Body of pancreas (tissue), 4 donors: ENCODE data around the gene RPRD1B. TPM values are rescaled to one million over a fixed set of nuclear protein-coding genes. Genes with fewer than 3 reads are reported as not detected.

ENCODE experiments used
- ATAC-seq: fragments of 150-250 bp; one replicate; pipeline ENCODE4 v1.9.1; 2016
- DNase-seq, 4 donors: peaks; one replicate each; pipeline ENCODE4 v3.0.0-alpha.2; 2019
- H3K27ac ChIP-seq, 4 donors: fragments of 200-600 bp; sonication (generic); 1 replicate in 3 of 4; 2 replicates in 1 of 4; pipeline versions ENCODE4 v1.5.1 to v1.6.1; 2016 to 2019; ENCODE audit warnings: mild to moderate bottlenecking in 1 of 4, mixed read lengths in 1 of 4, moderate library complexity in 1 of 4
- H3K27me3 ChIP-seq, 2 donors: fragments of 200-600 bp; sonication (generic); one replicate each; pipeline ENCODE4 v1.6.0; 2016; ENCODE audit warnings: mild to moderate bottlenecking in 1 of 2
- H3K36me3 ChIP-seq, 2 donors: fragments of 200-600 bp; sonication (generic); replicated peaks in 1 of 2; 2 replicates each; pipeline ENCODE4 v1.5.1; 2016; ENCODE audit warnings: low read depth in 2 of 2; ENCODE audit not compliant: insufficient read depth in 1 of 2
- H3K4me1 ChIP-seq: fragments of 200-600 bp; sonication (generic); one replicate; pipeline ENCODE4 v1.6.0; 2016
- H3K4me3 ChIP-seq, 2 donors: fragments of 200-600 bp; sonication (generic); 1 replicate in 1 of 2; 2 replicates in 1 of 2; pipeline ENCODE4 v1.5.1; 2016 to 2019
- H3K9me3 ChIP-seq, 3 donors: fragments of 200-600 bp; sonication (generic); 1 replicate in 2 of 3; 2 replicates in 1 of 3; pipeline ENCODE4 v1.5.1; 2016
- CTCF ChIP-seq, 7 experiments: fragments of 450-650 bp in 4 of 7; fragments of 200-600 bp in 3 of 7; sonication (generic) in 3 of 7; IDR thresholded peaks; one replicate each; pipeline ENCODE4 v1.5.1; 2016 to 2019; ENCODE audit warnings: antibody characterized with exemption in 7 of 7
- POLR2A ChIP-seq, 3 donors: fragments of 450-650 bp; IDR thresholded peaks; one replicate each; pipeline ENCODE4 v1.6.1; 2016; ENCODE audit warnings: antibody characterized with exemption in 3 of 3, mild to moderate bottlenecking in 2 of 3
- WGBS, 2 donors: methylation state at CpG; one replicate each; pipeline ENCODE4 v1.1.5; 2017; 5-methylcytosine and 5-hydroxymethylcytosine counted together
- intact Hi-C: fragments of 100-400 bp; cut with DNase I; formaldehyde crosslinking; loops from one replicate; pipeline ENCODE4 v1.15.1; 2023
- total RNA-seq, 2 donors: library from RNA; depleted of rRNA; stranded (reverse); fragments of >200 nt; gene quantifications; one replicate each; pipeline ENCODE4 v1.1.0, GENCODE V29; 2016

Gene RPRD1B
- total RNA-seq, 2 donors from 2014 or later, result 8.8 to 12.5 TPM

GRCh38 chr20:38111366-38112232, 78.1 kb downstream of the RPRD1B start:
- TF ChIP-seq POLR2A (IDR thresholded peaks at IDR 0.05) (no peak), CTCF (IDR thresholded peaks at IDR 0.05) (no peak)
- Histone ChIP-seq H3K27me3 (no peaks in the 10 kb centered on the region), H3K36me3 (no peaks in the 10 kb centered on the region), H3K4me1 (peaks cover 13% of the 10 kb centered on the region), H3K27ac (no peak overlapping the region), H3K4me3 (no peak overlapping the region), H3K9me3 (no peaks in the 10 kb centered on the region)
- 74 to 89% methylated on average over 8 of the region's 8 CpGs for WGBS, 2 donors
- intact Hi-C loops, result no loop called here
- ATAC-seq, result no peak
- DNase-seq, result no peak

DNA sequence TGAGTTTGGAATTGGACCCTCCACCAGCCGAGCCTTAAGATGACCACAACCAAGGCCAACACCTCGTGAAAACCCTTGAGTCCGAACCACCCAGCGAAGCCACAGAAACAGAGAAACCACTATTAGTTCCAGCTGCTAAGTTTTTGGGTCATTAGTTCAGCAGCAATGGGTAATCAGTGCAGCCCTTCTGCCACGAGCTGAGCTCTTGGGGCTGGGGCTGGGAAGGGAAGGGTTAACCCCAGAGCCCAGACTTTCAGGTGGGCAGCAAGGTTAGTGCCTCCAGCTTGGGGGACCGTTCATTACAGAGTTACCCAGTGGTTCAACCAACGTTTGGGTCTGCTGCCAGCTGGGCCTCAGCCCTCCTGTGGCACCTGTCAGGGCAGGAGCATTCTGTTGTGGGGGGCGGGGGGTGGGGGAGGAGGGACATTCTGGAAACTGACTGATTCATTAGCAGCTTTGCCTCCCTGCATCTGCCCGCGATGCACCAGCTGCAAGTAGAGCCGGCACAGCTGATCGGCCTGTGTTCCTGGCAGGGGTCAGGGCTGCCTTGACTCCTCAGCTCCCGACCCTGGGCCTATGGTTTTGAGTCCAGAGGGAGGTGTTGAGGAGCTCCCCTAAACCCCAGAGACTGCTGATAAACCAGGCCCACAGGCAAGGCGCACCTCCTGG, 78.8 kb downstream of the RPRD1B start:
- no peak for TF ChIP-seq CTCF (IDR thresholded peaks at IDR 0.05)
- no peak for TF ChIP-seq POLR2A (IDR thresholded peaks at IDR 0.05)
- Histone ChIP-seq H3K27ac (no peak overlapping the region), H3K9me3 (no peaks in the 10 kb centered on the region), H3K4me1 (peaks cover 13% of the 10 kb centered on the region), H3K36me3 (no peaks in the 10 kb centered on the region), H3K27me3 (no peaks in the 10 kb centered on the region), H3K4me3 (no peak overlapping the region)
- 83% methylated on average over 4 to 14 of the region's 14 CpGs for WGBS, 2 donors
- DNase-seq, result no peak
- ATAC-seq, result no peak
- intact Hi-C loops, result no loop called here

DNA sequence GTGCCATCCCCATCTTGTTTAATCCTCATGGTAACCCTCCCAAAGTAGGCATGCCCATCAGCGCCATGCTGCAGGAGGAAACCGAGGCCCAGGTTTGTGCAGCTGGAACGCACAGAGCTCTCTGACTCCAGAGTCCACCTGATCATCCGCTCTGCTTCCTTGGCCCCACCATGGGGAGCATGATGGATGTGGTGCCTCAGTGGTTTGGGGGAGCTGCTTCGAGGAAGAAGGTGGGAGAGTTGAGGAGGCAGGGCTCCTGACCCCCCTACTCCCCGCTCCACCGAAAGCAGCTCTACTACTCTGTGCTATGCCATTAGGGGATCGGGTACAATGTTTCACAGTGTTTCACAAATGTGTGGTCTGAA, 79.4 kb downstream of the RPRD1B start:
- H3K27ac ChIP-seq, result no peak overlapping the region
- no peak for ATAC-seq

GRCh38 chr20:38113401-38114325, 80.1 kb downstream of the RPRD1B start:
- DNase-seq, result peak in 1 of 4 donors; percentile 27
- TF ChIP-seq CTCF (IDR thresholded peaks at IDR 0.05) (peak in 3 of 7 experiments; percentile 8 to 21 (median 13)), POLR2A (IDR thresholded peaks at IDR 0.05) (no peak)
- Histone ChIP-seq H3K27ac (no peak overlapping the region), H3K4me3 (no peak overlapping the region), H3K9me3 (no peaks in the 10 kb centered on the region), H3K4me1 (peaks cover 13% of the 10 kb centered on the region), H3K36me3 (no peaks in the 10 kb centered on the region), H3K27me3 (no peaks in the 10 kb centered on the region)
- intact Hi-C loops, result no loop called here
- ATAC-seq, result no peak
- WGBS, 2 donors, result 52 to 58% methylated on average over 8 to 10 of the region's 10 CpGs

More for the DNA sequence above, 79.4 kb downstream of the RPRD1B start:
- Histone ChIP-seq H3K36me3 (no peaks in the 10 kb centered on the region), H3K27me3 (no peaks in the 10 kb centered on the region), H3K4me3 (no peak overlapping the region), H3K9me3 (no peaks in the 10 kb centered on the region), H3K4me1 (peaks cover 13% of the 10 kb centered on the region)
- 92% methylated on average over 8 of the region's 8 CpGs; no CpG with 5 or more reads in 1 of the 2 donors for WGBS, 2 donors
- intact Hi-C loops, result no loop called here
- TF ChIP-seq CTCF (IDR thresholded peaks at IDR 0.05), result no peak
- no peak for TF ChIP-seq POLR2A (IDR thresholded peaks at IDR 0.05)
- DNase-seq, result no peak
